ENCODE results near the gene PRR33.

Gene PRR33

DNA sequence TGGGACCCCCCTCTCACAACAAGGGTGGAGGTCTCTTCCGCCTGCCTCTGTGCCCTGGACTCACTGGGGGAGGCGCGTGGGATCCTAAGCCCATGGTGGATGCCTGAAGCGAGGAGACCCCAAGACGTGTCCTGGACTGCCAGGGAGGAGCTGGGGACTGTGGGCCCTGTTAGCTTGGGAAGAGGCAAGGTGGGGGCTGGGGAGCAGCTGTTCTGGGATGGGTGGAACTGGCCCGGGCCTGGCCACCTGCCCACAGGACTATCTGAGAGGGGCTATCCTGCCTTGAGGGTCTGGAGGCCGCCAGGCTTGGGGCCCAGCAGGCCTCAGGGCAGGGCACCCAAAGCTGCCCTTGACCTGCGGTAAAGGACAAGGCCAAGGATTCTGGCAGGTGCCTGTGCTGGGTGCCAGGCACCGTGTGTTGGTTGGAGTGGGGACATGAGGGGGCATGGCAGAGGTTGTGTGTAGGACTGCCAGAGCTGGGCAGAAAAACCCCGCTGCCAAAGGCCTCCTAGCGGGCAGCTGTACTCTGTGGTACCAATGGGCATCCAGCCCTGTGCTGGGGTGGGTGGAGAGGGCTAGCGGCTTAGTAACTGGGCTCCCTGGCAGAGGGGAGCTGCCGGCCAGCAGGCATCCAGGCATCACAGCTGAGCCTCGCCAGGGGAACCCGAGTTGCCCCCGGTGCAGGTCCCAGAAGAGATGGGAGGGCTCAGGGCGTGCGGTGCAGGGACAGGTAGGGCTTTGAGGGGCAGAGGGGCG is 38.1 kb downstream of the PRR33 start:
- H3K4me3 ChIP-seq (ENCODE audit: low read depth, low read length), result no peak overlapping the region
- TF ChIP-seq, protein P1, sequence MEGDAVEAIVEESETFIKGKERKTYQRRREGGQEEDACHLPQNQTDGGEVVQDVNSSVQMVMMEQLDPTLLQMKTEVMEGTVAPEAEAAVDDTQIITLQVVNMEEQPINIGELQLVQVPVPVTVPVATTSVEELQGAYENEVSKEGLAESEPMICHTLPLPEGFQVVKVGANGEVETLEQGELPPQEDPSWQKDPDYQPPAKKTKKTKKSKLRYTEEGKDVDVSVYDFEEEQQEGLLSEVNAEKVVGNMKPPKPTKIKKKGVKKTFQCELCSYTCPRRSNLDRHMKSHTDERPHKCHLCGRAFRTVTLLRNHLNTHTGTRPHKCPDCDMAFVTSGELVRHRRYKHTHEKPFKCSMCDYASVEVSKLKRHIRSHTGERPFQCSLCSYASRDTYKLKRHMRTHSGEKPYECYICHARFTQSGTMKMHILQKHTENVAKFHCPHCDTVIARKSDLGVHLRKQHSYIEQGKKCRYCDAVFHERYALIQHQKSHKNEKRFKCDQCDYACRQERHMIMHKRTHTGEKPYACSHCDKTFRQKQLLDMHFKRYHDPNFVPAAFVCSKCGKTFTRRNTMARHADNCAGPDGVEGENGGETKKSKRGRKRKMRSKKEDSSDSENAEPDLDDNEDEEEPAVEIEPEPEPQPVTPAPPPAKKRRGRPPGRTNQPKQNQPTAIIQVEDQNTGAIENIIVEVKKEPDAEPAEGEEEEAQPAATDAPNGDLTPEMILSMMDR (IDR thresholded peaks at IDR 0.05; ENCODE audit: low read depth, low read length), result no peak
- no peaks in the 10 kb centered on the region for H3K36me3 ChIP-seq
- peaks cover 100% of the 10 kb centered on the region for H3K27me3 ChIP-seq (ENCODE audit: insufficient read depth, low read depth, severe bottlenecking)
- H3K27ac ChIP-seq, result no peak overlapping the region
- H3K9me3 ChIP-seq (ENCODE audit: severe bottlenecking), result no peaks in the 10 kb centered on the region
- no peak for DNase-seq

DNA sequence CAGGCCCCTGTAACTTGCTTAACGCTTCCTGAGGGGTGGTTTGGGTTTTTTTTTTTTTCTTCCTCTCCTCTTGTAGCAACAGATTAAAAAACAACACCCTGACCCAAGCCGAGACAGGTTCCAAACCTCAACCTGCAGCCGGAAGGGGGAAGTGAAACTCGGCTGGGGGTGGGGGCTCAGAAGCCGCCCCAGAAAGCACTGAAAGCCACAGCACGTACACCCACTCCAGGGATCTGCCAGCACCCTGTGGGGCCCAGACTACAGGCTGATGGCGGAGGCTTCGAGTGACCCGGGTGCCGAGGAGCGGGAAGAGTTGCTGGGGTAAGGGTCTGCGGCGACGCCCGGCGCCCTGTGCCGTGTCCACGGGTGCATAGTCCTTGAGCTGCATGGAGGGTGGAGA is 38.8 kb downstream of the PRR33 start, which contains the start of gene LSP1:
Gene LSP1, plus strand, starts transcription at position 208 of the 400 bp plus-strand sequence. Its CDS starts 61 bp downstream, at position 269.
- peaks cover 100% of the 10 kb centered on the region for H3K27me3 ChIP-seq (ENCODE audit: insufficient read depth, low read depth, severe bottlenecking)
- H3K9me3 ChIP-seq (ENCODE audit: severe bottlenecking), result no peaks in the 10 kb centered on the region
- TF ChIP-seq, protein P1 (IDR thresholded peaks at IDR 0.05; ENCODE audit: low read depth, low read length), result no peak
- no peak within 1 kb of the TSS for H3K4me3 ChIP-seq (ENCODE audit: low read depth, low read length)
- H3K27ac ChIP-seq, result no peak within 1 kb of the TSS
- no peaks in the 10 kb centered on the region for H3K36me3 ChIP-seq
- no peak for DNase-seq

DNA sequence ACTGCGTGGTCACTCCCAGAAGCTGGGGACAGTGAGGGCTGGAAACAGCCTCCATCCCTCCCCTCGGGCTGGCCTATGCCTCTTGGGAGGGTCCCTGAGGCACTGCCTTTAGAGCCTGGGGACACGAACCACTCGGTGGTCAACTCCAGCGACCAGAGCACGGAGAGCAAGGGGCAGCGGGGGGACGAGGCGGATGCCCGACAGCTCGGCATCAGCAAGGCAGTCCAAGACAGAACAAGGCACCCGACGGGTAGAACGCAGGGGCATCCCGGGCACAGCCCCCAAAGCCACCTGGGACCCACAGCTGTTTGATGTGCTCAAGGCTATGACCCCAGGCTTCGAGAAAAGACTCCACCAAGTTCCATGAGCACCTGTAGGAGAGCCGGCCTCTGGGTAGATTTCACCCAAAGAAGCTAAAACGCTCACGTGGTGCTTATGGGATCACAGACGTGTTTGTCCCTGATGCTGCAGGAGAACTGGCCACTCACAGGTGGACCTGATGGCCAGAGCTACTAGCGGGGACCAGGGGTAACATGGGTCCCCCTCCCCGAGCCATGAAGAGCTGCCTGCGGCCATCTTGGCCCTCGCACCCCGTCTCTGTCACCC is 39.3 kb downstream of the PRR33 start:
- H3K9me3 ChIP-seq (ENCODE audit: severe bottlenecking), result no peaks in the 10 kb centered on the region
- H3K4me3 ChIP-seq (ENCODE audit: low read depth, low read length), result no peak overlapping the region
- no peaks in the 10 kb centered on the region for H3K36me3 ChIP-seq
- H3K27ac ChIP-seq, result no peak overlapping the region
- peaks cover 100% of the 10 kb centered on the region for H3K27me3 ChIP-seq (ENCODE audit: insufficient read depth, low read depth, severe bottlenecking)
- no peak for DNase-seq
- TF ChIP-seq, protein P1 (IDR thresholded peaks at IDR 0.05; ENCODE audit: low read depth, low read length), result no peak

DNA sequence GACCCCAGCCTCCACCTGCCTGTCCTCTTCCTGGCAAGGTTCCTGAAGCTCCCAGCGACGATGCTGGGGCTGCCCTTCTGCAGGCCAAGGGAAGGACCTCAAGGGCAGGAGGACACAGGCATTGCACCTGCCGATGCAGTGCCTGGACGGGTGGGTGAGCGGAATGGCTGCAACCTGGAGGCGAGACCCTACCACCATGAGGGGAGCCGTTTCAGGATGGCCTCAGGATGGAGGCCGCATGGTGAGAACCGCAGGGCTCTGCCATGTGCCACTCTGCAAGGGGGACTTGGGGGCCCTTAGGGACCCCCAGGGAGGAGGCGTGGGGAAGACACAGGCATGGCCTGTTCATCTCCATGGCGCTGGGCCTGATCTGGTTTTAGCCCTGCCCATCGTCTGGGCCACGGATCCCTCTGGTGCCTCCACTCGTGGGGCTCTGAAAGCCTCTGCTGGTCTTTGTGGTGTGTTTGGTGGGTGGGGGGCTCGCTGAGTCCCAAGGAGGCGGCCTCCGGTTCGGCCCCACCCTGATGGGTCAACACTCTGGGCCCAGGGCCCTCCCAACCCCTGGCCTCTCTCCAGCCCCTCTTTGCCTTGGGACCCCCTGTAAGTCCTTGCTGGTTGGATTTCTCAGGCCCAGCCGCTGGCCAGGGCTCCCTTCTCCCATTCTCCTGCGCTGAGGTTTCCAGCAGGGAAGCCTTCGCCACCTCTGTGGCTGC is 40.1 kb downstream of the PRR33 start:
- TF ChIP-seq, protein P1 (IDR thresholded peaks at IDR 0.05; ENCODE audit: low read depth, low read length), result no peak
- Histone ChIP-seq H3K36me3 (no peaks in the 10 kb centered on the region), H3K27me3 (ENCODE audit: insufficient read depth, low read depth, severe bottlenecking) (peaks cover 100% of the 10 kb centered on the region), H3K4me3 (ENCODE audit: low read depth, low read length) (no peak overlapping the region), H3K9me3 (ENCODE audit: severe bottlenecking) (no peaks in the 10 kb centered on the region), H3K27ac (no peak overlapping the region)
- DNase-seq, result no peak

DNA sequence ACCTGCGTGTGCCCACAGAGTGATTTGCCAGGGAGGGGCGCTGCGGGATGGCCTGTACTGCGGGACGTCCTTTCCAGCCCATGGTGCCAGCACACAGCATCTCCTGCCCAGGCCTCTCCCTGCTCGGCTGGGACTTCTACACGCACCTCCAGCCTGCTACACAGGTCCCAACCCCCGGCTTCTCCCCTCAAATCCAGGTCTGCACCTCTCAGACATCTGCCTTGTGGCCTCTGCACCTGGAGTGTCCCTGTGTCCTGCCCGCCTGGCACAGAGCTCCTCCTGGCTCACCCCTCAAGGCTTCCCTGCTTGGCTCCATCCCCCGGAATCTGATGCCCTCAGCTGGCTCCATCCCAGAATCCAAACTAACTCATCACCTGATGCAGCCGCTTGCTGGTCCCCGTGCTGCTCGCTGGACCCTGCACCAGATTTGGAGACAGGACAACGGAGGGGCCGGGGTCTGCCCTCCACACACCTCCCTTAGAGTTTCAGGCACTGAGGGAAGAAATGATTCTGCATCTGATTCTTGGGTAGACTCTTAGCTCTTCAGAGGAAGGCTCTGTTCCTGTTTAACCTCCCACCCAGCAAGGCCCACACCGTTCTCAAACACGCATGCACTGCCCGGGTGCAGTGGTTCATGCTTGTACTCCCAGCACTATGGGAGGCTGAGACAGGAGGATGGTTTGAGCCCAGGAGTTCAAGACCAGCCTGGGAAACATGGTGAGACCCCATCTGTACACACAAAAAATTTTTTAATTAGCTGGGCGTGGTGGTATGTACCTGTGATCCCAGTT is 42.9 kb downstream of the PRR33 start:
- no peak overlapping the region for H3K4me3 ChIP-seq (ENCODE audit: low read depth, low read length)
- no peak for DNase-seq
- no peak overlapping the region for H3K27ac ChIP-seq
- no peaks in the 10 kb centered on the region for H3K9me3 ChIP-seq (ENCODE audit: severe bottlenecking)
- H3K27me3 ChIP-seq (ENCODE audit: insufficient read depth, low read depth, severe bottlenecking), result peaks cover 100% of the 10 kb centered on the region
- H3K36me3 ChIP-seq, result no peaks in the 10 kb centered on the region
- TF ChIP-seq, protein P1 (IDR thresholded peaks at IDR 0.05; ENCODE audit: low read depth, low read length), result no peak

All from WERI-Rb-1 (cell line).